ENCODE data around the gene MFAP5. TPM values are rescaled to one million over a fixed set of nuclear protein-coding genes. Genes with fewer than 3 reads are reported as not detected.
A peak's percentile ranks its signal among the peaks of the same experiment; 100 is the strongest.
"Not testable (repeated sequence)": the region's sequence is repeated elsewhere in the genome, so short reads cannot be mapped to it uniquely, and the experiment has no call there.

The MFAP5 gene
- total RNA-seq, 2 experiments from 2014 or later: not detected

- DNase-seq (no peak), ATAC-seq (no peak)
- Mint-ChIP-seq H3K36me3 (ENCODE audit: low read depth) (no peaks in the 10 kb centered on the region), H3K27ac (no peak overlapping the region), H3K9me3 (no peaks in the 10 kb centered on the region), H3K4me1 (ENCODE audit: low read depth) (no peaks in the 10 kb centered on the region), H3K4me3 (no peak overlapping the region), H3K27me3 (no peaks in the 10 kb centered on the region)
- intact Hi-C loops (cut with micrococcal nuclease): no loop called here
- TF ChIP-seq, protein P1, sequence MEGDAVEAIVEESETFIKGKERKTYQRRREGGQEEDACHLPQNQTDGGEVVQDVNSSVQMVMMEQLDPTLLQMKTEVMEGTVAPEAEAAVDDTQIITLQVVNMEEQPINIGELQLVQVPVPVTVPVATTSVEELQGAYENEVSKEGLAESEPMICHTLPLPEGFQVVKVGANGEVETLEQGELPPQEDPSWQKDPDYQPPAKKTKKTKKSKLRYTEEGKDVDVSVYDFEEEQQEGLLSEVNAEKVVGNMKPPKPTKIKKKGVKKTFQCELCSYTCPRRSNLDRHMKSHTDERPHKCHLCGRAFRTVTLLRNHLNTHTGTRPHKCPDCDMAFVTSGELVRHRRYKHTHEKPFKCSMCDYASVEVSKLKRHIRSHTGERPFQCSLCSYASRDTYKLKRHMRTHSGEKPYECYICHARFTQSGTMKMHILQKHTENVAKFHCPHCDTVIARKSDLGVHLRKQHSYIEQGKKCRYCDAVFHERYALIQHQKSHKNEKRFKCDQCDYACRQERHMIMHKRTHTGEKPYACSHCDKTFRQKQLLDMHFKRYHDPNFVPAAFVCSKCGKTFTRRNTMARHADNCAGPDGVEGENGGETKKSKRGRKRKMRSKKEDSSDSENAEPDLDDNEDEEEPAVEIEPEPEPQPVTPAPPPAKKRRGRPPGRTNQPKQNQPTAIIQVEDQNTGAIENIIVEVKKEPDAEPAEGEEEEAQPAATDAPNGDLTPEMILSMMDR (IDR thresholded peaks at IDR 0.05): no peak
- ChIA-PET POLR2A (no interaction called here), CTCF (interaction anchor here (0.7 to 1.8 kb wide), 3 partner anchors 14 to 169 kb away, joined by 3 to 9 read pairs (median 6); no protein-coding TSS in a partner anchor)
Measured at GRCh38 chr12:8622646-8623045, 40.0 kb downstream of the MFAP5 start.

- TF ChIP-seq, protein P1 (IDR thresholded peaks at IDR 0.05): no peak
- CTCF ChIA-PET: interaction anchor here (1.1 kb wide), 1 partner anchor 53 kb away, joined by 3 read pairs; no protein-coding TSS in a partner anchor
- ATAC-seq (no peak), DNase-seq (no peak)
- Mint-ChIP-seq H3K4me3 (no peak overlapping the region), H3K9me3 (no peaks in the 10 kb centered on the region), H3K27me3 (no peaks in the 10 kb centered on the region), H3K27ac (no peak overlapping the region), H3K4me1 (ENCODE audit: low read depth) (no peaks in the 10 kb centered on the region), H3K36me3 (ENCODE audit: low read depth) (no peaks in the 10 kb centered on the region)
- POLR2A ChIA-PET: no interaction called here
- intact Hi-C loops (cut with micrococcal nuclease): no loop called here
Measured at GRCh38 chr12:8615206-8615605, 47.4 kb downstream of the MFAP5 start.

DNA sequence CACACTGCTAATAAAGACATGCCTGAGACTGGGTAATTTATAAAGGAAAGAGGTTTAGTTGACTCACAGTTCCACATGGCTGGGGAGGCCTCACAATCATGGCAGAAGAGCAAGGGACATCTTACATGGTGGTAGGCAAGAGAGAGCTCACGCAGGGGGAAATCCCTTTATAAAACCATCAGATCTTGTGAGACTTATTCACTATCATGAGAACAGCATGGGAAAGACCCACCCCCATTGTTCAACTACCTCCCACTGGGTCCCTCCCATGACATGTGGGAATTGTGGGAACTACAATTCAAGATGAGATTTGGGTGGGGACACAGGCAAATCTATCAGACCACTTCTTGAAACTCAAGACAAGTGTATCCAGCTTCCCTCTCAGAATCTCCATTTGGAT, 48.7 kb downstream of the MFAP5 start:
- ATAC-seq; H3K9me3 Mint-ChIP-seq; H3K36me3 Mint-ChIP-seq (ENCODE audit: low read depth); H3K4me3 Mint-ChIP-seq; POLR2A ChIA-PET; H3K4me1 Mint-ChIP-seq (ENCODE audit: low read depth); DNase-seq; intact Hi-C loops (cut with micrococcal nuclease); H3K27me3 Mint-ChIP-seq; H3K27ac Mint-ChIP-seq: not testable (repeated sequence)
- CTCF ChIA-PET: interaction anchor here (1.1 kb wide), 1 partner anchor 12 kb away, joined by 3 read pairs; no protein-coding TSS in a partner anchor

DNA sequence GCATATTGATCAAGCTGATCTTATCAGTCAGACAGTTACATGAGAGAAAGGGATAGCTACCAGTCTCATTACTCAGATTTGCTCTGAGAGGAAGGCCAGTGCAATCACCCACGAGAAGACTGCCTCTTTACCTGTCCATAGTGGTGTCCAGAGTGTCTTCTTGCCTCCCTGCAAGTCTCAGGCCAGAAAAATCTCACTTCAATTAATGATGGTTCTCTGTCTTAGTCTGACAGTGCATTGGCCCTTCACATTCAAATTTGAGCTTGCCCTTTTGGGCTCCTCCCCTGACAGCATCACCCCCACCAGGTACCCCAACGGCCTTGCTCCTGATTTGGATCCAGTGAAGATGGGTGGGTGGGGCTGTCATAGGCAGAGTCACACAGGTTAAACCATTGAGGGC, 50.0 kb downstream of the MFAP5 start, which contains the start of gene AICDA:
AICDA (minus strand) TSS at position 231 of the 400 bp plus-strand sequence; CDS start at position 139, 92 bp downstream.
- H3K4me1 Mint-ChIP-seq (ENCODE audit: low read depth): peaks cover 10% of the 10 kb centered on the region
- H3K9me3 Mint-ChIP-seq: no peaks in the 10 kb centered on the region
- H3K27me3 Mint-ChIP-seq: no peaks in the 10 kb centered on the region
- CTCF ChIA-PET: interaction anchor here (1.1 kb wide), 1 partner anchor 11 kb away, joined by 3 read pairs; no protein-coding TSS in a partner anchor
- POLR2A ChIA-PET: no interaction called here
- ATAC-seq (no peak), DNase-seq (no peak)
- H3K36me3 Mint-ChIP-seq (ENCODE audit: low read depth): no peaks in the 10 kb centered on the region
- TF ChIP-seq, protein P1 (IDR thresholded peaks at IDR 0.05): no peak
- H3K4me3 Mint-ChIP-seq: no peak within 1 kb of the TSS
- intact Hi-C loops (cut with micrococcal nuclease): no loop called here
- no peak within 1 kb of the TSS for H3K27ac Mint-ChIP-seq

DNA sequence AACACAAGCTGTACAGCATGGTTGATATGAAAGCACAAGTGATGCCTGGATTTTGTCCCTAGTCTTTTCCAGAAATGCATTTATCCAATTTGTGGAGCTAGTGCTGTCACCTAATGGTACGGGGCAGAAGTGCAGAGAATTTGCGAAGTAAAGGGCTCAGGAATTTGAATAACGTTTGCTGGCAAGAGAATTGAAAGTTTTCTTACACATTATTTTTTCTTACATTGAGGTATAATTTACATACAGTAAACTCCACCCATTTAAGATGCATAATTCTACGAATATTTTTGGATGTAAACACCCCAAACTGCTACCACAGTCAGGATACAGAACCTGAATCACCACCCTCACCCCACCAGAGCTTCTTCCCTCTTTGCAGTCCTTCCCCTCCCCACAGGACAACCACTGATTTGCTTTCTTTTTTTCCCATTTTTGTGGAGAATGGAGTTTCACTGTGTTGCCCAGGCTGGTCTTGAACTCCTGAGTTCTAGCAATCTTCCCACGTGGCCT, 53.5 kb downstream of the MFAP5 start:
- peak; percentile 16 for DNase-seq
- POLR2A ChIA-PET: interaction anchor here (1.3 kb wide), 1 partner anchor 117 kb away, joined by 3 read pairs; no protein-coding TSS in a partner anchor
- ATAC-seq: peak; percentile 61

More for the DNA sequence above, 53.5 kb downstream of the MFAP5 start:
- peaks cover 2% of the 10 kb centered on the region for H3K27me3 Mint-ChIP-seq
- intact Hi-C loops (cut with micrococcal nuclease): no loop called here
- TF ChIP-seq, protein P1 (IDR thresholded peaks at IDR 0.05): peak; percentile 75
- H3K27ac Mint-ChIP-seq: no peak overlapping the region
- H3K9me3 Mint-ChIP-seq: no peaks in the 10 kb centered on the region
- CTCF ChIA-PET: interaction anchor here (1.2 to 4.4 kb wide), 11 partner anchors 9 to 65 kb away, joined by 4 to 34 read pairs (median 7); no protein-coding TSS in a partner anchor
- no peak overlapping the region for H3K4me3 Mint-ChIP-seq
- H3K4me1 Mint-ChIP-seq (ENCODE audit: low read depth): peaks cover 10% of the 10 kb centered on the region
- H3K36me3 Mint-ChIP-seq (ENCODE audit: low read depth): no peaks in the 10 kb centered on the region

Data from activated CD8-positive, alpha-beta T cell treated with anti-CD3 and anti-CD28 coated beads for 36 hours (primary cell).